Activated CD8-positive, alpha-beta memory T cell treated with anti-CD3 and anti-CD28 coated beads, Interleukin-2, amount 50 U/mL, for 1 hour (primary cell): ENCODE data around the gene MUC12.

Experiments used
- DNase-seq: peaks from one replicate; pipeline ENCODE4 v3.0.0-alpha.2; 2020; ENCODE audit errors: extremely low read depth

The MUC12 gene

DNA sequence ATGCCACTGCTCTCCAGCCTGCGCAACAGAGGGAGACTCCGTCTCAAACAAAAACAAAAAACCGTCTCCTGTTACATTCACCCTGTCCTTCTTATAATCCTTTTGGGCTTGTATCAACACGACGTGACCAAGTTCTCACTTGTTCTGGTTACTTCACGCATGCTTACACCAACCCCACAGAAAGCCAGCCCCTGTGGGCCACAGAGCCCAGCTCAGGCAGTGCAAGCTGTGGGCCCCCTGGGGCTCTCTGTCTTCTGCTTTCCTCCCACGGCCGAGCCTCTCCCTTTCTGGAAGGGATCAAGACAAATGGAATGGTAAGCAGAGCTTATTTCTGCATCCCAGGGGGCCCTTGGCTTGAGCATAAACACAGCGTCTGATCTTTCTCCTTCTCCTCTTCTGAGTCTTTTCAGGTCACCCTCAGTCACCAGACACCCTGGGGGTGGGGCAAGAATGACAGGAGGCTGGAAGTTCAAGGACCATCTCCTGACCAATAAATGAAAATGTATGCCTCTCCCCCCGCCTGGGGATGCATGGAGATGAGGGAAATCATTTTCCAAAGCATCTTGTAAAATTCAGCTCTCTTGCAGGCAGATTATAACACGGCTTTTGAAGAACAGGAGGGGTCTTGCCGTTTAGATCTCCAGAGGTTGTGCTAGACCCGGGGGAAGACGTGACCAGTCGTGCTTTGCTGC lies 96.9 kb downstream of the MUC12 start:
- no peak for DNase-seq

DNA sequence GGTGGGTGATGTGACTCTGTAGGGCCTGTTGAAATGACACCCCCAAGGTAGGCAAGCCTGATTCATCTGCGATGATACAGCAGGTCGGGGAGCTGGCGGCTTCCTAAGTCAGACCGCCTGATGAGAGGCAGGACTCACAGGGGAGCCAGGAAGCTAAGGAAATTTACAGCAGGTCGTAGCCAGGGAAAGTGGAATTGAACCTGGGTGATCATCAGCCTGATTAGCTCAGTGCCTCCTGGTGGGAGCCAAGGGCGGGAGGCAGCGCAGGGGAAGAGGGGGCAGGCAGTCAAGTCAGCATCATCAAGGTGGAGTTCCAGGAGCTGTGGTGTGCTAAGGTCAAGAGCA lies 97.4 kb downstream of the MUC12 start:
- DNase-seq, result no peak

DNA sequence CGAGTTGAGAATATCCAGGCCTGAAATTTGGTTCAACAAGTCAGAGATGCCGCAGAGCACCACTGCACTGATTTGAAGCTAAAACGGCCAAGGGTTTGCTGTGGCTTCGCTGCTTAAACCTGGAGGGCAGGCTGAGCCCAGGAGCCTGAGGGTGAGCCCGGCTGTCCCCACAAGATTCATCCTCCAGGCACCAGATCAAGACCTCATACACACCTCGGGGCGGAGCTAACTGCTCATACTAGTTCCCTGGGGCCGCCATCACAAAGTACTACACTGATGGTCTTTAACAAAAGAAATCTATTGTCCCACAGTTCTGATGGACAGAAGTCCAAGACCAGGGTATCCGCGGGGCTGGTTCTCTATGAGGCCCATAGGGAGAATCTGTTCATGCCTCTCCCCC lies 99.0 kb downstream of the MUC12 start:
- DNase-seq, result no peak
